Ishikawa (cell line): Measurements from ENCODE around the gene CEP57L1.

Experiments
- CEBPB ChIP-seq: IDR thresholded peaks from 2 replicates; pipeline ENCODE4 v1.6.1; 2012
- CREB1 ChIP-seq: IDR thresholded peaks from 2 replicates; pipeline ENCODE4 v1.6.1; 2012; ENCODE audit warnings: low read depth
- EGR1 ChIP-seq: IDR thresholded peaks from 2 replicates; pipeline ENCODE4 v1.6.1; 2012
- EP300 ChIP-seq: IDR thresholded peaks from 2 replicates; pipeline ENCODE4 v1.6.1; 2012; ENCODE audit warnings: borderline replicate concordance
- FOXM1 ChIP-seq: IDR thresholded peaks from 2 replicates; pipeline ENCODE4 v1.6.1; 2012; ENCODE audit warnings: low read depth, borderline replicate concordance
- MAX ChIP-seq: IDR thresholded peaks from 2 replicates; pipeline ENCODE4 v1.6.1; 2012
- NFIC ChIP-seq: IDR thresholded peaks from 2 replicates; pipeline ENCODE4 v1.6.1; 2012
- RAD21 ChIP-seq: IDR thresholded peaks from 2 replicates; pipeline ENCODE4 v1.6.1; 2012; ENCODE audit warnings: low read depth
- REST ChIP-seq: IDR thresholded peaks from 2 replicates; pipeline ENCODE4 v1.6.1; 2012; ENCODE audit warnings: low read depth, mild to moderate bottlenecking
- TAF1 ChIP-seq: IDR thresholded peaks from 2 replicates; pipeline ENCODE4 v1.6.1; 2012; ENCODE audit warnings: low read depth, mild to moderate bottlenecking
- TCF12 ChIP-seq: IDR thresholded peaks from 2 replicates; pipeline ENCODE4 v1.6.1; 2012; ENCODE audit warnings: low read depth
- TEAD4 ChIP-seq: IDR thresholded peaks from 2 replicates; pipeline ENCODE4 v1.6.1; 2012
- USF1 ChIP-seq: IDR thresholded peaks from 2 replicates; pipeline ENCODE4 v1.6.1; 2012
- YY1 ChIP-seq: IDR thresholded peaks from 2 replicates; pipeline ENCODE4 v1.6.1; 2012; ENCODE audit warnings: low read depth
- ZBTB7A ChIP-seq: IDR thresholded peaks from 2 replicates; pipeline ENCODE4 v1.6.1; 2012; ENCODE audit warnings: low read depth

Gene CEP57L1

DNA sequence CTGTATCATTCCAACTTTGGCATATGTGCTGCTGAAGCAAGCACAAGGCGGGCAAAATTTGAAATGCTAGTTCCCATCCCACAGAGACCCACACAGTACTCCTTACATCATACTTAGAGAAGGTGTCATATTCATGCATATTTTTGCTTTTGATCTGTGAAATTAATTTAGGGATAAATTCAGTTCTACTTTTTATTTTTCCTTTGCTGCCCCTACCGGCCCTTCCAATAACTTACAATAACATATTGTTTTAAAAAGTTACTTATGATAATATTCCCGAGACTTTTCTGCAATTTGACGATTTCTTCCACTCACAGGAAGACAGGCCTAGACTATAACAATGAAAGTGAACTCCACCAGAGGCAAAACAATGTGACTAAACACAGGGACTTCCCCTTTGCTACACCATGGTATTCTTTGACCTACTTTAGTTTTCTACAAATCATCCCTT lies 35.7 kb upstream of the CEP57L1 start:
- TF ChIP-seq REST: no peak
- no peak for TF ChIP-seq TEAD4
- TF ChIP-seq RAD21: no peak
- TF ChIP-seq MAX: no peak
- no peak for TF ChIP-seq USF1
- no peak for TF ChIP-seq TAF1
- no peak for TF ChIP-seq EGR1
- TF ChIP-seq YY1: no peak
- no peak for TF ChIP-seq CREB1
- no peak for TF ChIP-seq ZBTB7A
- TF ChIP-seq NFIC: no peak
- TF ChIP-seq CEBPB: no peak
- no peak for TF ChIP-seq EP300
- no peak for TF ChIP-seq FOXM1
- no peak for TF ChIP-seq TCF12

DNA sequence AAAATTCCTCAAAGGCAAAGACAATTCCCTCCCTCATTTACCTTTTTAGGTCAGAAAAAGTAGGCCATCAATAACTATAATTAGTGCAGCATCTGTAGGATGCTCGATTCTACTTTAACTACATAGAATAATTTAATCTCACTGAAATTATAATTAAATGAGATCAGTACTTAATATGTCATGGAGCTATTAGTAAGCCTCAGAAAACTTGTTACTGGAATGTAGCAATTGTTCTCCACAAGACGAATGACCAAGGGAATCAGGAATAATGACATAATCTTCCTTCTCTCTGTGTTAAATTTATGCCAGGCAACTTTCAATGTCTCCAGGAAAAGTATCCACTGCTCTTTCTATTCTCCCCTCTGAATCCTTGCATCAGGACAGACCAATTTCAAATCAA lies 34.7 kb upstream of the CEP57L1 start:
- TF ChIP-seq FOXM1 (no peak), YY1 (no peak)

DNA sequence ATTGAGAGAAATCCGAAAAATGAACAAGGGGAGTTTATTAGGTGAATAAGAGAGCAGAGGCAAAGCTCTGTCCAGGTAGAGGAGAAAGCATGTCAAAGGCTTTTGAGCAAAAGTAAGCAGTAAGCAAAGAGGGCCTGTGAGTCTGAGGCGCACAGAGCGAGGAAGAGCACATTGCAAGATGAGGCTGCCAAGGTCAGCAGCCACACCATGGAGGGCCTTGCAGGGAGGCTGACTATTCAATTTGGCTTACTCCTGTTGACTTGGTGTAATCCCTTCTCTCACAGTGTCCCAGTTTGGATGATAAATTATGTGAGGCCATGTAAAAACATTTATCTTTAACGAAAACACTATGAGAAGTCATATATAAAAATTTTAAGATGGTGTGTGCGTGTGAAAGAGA lies 33.1 kb upstream of the CEP57L1 start:
- TF ChIP-seq USF1 (no peak), CREB1 (no peak), TAF1 (no peak), EGR1 (no peak), FOXM1 (no peak), ZBTB7A (no peak), YY1 (no peak), NFIC (no peak), RAD21 (no peak), TCF12 (no peak), REST (no peak), EP300 (no peak), CEBPB (no peak), TEAD4 (no peak)

DNA sequence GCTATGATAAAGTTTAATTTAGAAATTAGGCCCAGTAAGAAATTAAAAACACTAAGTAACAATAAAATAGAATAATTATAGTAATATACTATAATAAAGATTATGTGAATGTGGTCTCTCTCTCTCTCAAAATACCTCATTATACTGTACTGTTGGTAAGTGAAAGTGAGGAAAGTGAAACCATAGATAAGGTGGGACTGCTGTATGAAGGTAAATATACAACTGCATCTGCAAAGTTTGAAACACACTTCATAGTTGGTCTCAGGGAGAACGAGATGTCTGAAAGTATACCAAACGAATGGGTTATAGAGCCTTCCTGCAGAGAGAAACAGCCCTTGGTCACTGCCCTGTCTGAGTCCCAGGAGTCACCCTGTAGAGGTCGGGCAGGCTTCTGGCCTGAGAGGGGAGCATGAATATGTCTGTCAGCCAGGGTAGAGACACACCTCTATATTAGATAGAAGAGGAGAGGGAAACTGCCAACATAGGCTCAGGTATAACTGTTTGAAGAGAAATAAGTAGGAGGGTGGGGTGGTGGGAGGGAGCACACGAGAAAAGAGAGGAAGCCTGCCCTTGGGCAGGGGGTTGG lies 32.4 kb upstream of the CEP57L1 start:
- TF ChIP-seq EGR1: no peak
- TF ChIP-seq REST: no peak
- TF ChIP-seq CREB1: no peak
- no peak for TF ChIP-seq FOXM1
- TF ChIP-seq TEAD4: no peak
- TF ChIP-seq MAX: no peak
- TF ChIP-seq EP300: no peak
- TF ChIP-seq NFIC: no peak
- no peak for TF ChIP-seq CEBPB
- TF ChIP-seq RAD21: no peak
- TF ChIP-seq TAF1: no peak
- no peak for TF ChIP-seq USF1
- TF ChIP-seq YY1: no peak
- TF ChIP-seq TCF12: no peak
- no peak for TF ChIP-seq ZBTB7A
